Parathyroid adenoma (tissue), 2 donors: ENCODE results near the gene LEF1.
A peak's percentile ranks its signal among the peaks of the same experiment; 100 is the strongest.

Experiments used
- H2AFZ ChIP-seq: fragments of 300-600 bp; sonication (generic); one replicate; pipeline ENCODE4 v1.7.0; 2017; ENCODE audit warnings: antibody characterized with exemption, mild to moderate bottlenecking
- H3K27ac ChIP-seq: fragments of 300-600 bp; sonication (generic); one replicate; pipeline ENCODE4 v1.7.0; 2017
- H3K27me3 ChIP-seq: fragments of 300-600 bp; sonication (generic); one replicate; pipeline ENCODE4 v1.7.0; 2017; ENCODE audit warnings: low read length; ENCODE audit not compliant: control insufficient read depth, insufficient read depth
- H3K36me3 ChIP-seq: fragments of 300-600 bp; sonication (generic); one replicate; pipeline ENCODE4 v1.7.0; 2017; ENCODE audit warnings: low read length; ENCODE audit not compliant: control insufficient read depth, insufficient read depth
- H3K4me1 ChIP-seq: fragments of 300-600 bp; sonication (generic); one replicate; pipeline ENCODE4 v1.7.0; 2017; ENCODE audit warnings: control low read depth
- H3K4me2 ChIP-seq: fragments of 300-600 bp; sonication (generic); one replicate; pipeline ENCODE4 v1.7.0; 2017; ENCODE audit warnings: low read length
- H3K4me3 ChIP-seq: fragments of 300-600 bp; sonication (generic); one replicate; pipeline ENCODE4 v1.7.0; 2017; ENCODE audit warnings: low read depth, low read length
- H3K79me2 ChIP-seq: fragments of 300-600 bp; sonication (generic); one replicate; pipeline ENCODE4 v1.7.0; 2017; ENCODE audit warnings: control low read depth
- H3K9ac ChIP-seq: fragments of 300-600 bp; sonication (generic); one replicate; pipeline ENCODE4 v1.7.0; 2017; ENCODE audit warnings: mild to moderate bottlenecking
- H3K9me3 ChIP-seq: fragments of 300-600 bp; sonication (generic); one replicate; pipeline ENCODE4 v1.7.0; 2017; ENCODE audit warnings: low read length; ENCODE audit not compliant: control insufficient read depth
- CTCF ChIP-seq: fragments of 300-600 bp; sonication (generic); IDR thresholded peaks from one replicate; pipeline ENCODE4 v1.7.0; 2017; ENCODE audit warnings: antibody characterized with exemption, mild to moderate bottlenecking
- donor health status: primary hyperparathyroidism.

Gene LEF1

GRCh38 chr4:108049406-108049805, 119.3 kb downstream of the LEF1 start:
- Histone ChIP-seq H3K4me2 (no peak overlapping the region), H3K4me3 (no peak overlapping the region), H3K79me2 (no peaks in the 10 kb centered on the region), H3K9ac (no peak overlapping the region), H2AFZ (no peak overlapping the region), H3K9me3 (no peaks in the 10 kb centered on the region), H3K27me3 (no peaks in the 10 kb centered on the region), H3K36me3 (no peaks in the 10 kb centered on the region), H3K4me1 (peaks cover 1% of the 10 kb centered on the region), H3K27ac (no peak overlapping the region)
- TF ChIP-seq CTCF, result no peak

- peaks cover 2% of the 10 kb centered on the region for H3K4me1 ChIP-seq
- no peaks in the 10 kb centered on the region for H3K36me3 ChIP-seq
- H3K27me3 ChIP-seq, result no peaks in the 10 kb centered on the region
- TF ChIP-seq CTCF, result no peak
- no peak overlapping the region for H3K27ac ChIP-seq
- H3K79me2 ChIP-seq, result no peaks in the 10 kb centered on the region
- H3K9ac ChIP-seq, result no peak overlapping the region
- no peak overlapping the region for H3K4me3 ChIP-seq
- H3K9me3 ChIP-seq, result no peaks in the 10 kb centered on the region
- H3K4me2 ChIP-seq, result no peak overlapping the region
- no peak overlapping the region for H2AFZ ChIP-seq
These were observed 119.7 kb downstream of the LEF1 start for GRCh38 chr4:108048997-108049396.

GRCh38 chr4:108048157-108048556, 120.6 kb downstream of the LEF1 start:
- TF ChIP-seq CTCF, result no peak
- Histone ChIP-seq H3K9me3 (no peaks in the 10 kb centered on the region), H3K36me3 (no peaks in the 10 kb centered on the region), H3K4me3 (no peak overlapping the region), H3K9ac (no peak overlapping the region), H3K4me1 (peaks cover 2% of the 10 kb centered on the region), H3K27ac (no peak overlapping the region), H3K4me2 (no peak overlapping the region), H3K79me2 (no peaks in the 10 kb centered on the region), H3K27me3 (no peaks in the 10 kb centered on the region), H2AFZ (no peak overlapping the region)

- H3K4me2 ChIP-seq, result no peak overlapping the region
- no peaks in the 10 kb centered on the region for H3K36me3 ChIP-seq
- no peaks in the 10 kb centered on the region for H3K9me3 ChIP-seq
- H2AFZ ChIP-seq, result no peak overlapping the region
- H3K79me2 ChIP-seq, result no peaks in the 10 kb centered on the region
- H3K4me3 ChIP-seq, result no peak overlapping the region
- H3K9ac ChIP-seq, result no peak overlapping the region
- H3K4me1 ChIP-seq, result peaks cover 2% of the 10 kb centered on the region
- TF ChIP-seq CTCF, result no peak
- H3K27me3 ChIP-seq, result no peaks in the 10 kb centered on the region
- H3K27ac ChIP-seq, result no peak overlapping the region
These were observed 121.5 kb downstream of the LEF1 start for GRCh38 chr4:108047199-108047598.

- H3K9me3 ChIP-seq, result no peaks in the 10 kb centered on the region
- no peak overlapping the region for H3K4me2 ChIP-seq
- no peak overlapping the region for H2AFZ ChIP-seq
- peak overlapping the region; percentile 70 for H3K27ac ChIP-seq
- H3K27me3 ChIP-seq, result no peaks in the 10 kb centered on the region
- no peaks in the 10 kb centered on the region for H3K79me2 ChIP-seq
- peaks cover 2% of the 10 kb centered on the region for H3K4me1 ChIP-seq
- H3K36me3 ChIP-seq, result no peaks in the 10 kb centered on the region
- TF ChIP-seq CTCF, result no peak
- H3K9ac ChIP-seq, result no peak overlapping the region
- no peak overlapping the region for H3K4me3 ChIP-seq
These were observed 123.1 kb downstream of the LEF1 start for GRCh38 chr4:108045687-108046024.
